GM18507 (cell line): ENCODE measurements around the gene LIAS.
"Not testable (repeated sequence)": the region's sequence is repeated elsewhere in the genome, so short reads cannot be mapped to it uniquely, and the experiment has no call there.

Experiments
- DNase-seq: peaks from one replicate; pipeline ENCODE4 v3.0.0; 2011; ENCODE audit warnings: low read depth; ENCODE audit not compliant: insufficient read length; ENCODE audit errors: extremely low spot score
- FAIRE-seq: peaks from 2 replicates; lab custom pipeline; 2011; peaks lifted over from hg19 to GRCh38; lab: Jason Lieb, UNC

LIAS gene

DNA sequence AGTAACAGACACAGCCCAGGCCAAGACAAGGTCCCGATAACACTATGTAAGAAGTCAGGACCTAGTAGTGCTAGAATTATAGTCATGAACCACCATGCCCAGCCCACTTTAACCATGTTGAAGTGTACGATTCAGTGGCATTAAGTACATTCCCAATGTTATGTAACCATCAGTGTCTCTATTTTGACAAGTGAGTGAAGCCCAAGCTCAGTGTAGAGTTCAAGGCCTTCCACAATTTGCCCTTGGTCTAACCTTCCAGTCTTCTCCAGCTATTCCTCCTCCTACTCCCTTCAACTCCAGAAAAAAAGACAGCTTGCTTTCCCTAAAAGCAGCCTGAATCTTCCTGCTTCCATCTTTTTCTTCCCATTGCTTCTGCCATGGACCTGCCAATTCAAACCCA, 31.5 kb downstream of the LIAS start:
- no peak for FAIRE-seq

DNA sequence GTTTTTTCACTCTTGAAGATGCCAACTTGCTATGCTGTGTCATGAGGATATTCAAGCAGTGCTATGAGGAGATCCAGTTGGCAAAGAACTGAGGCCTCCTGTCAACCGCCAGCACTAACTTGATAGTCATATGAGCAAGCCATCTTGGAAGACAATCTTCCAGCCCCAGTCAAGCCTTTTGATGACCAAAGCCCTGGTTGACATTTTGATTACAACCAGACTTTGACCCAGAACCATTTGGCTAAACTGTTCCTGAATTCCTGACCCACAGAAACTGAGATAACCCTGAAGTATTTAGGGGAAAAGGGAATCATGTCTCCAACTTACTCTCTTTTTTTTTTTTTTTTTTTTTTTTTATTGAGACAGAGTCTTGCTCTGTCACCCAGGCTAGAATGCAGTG, 35.5 kb downstream of the LIAS start:
- FAIRE-seq (no peak), DNase-seq (no peak)

More for the DNA sequence above, 31.5 kb downstream of the LIAS start:
- DNase-seq = no peak

DNA sequence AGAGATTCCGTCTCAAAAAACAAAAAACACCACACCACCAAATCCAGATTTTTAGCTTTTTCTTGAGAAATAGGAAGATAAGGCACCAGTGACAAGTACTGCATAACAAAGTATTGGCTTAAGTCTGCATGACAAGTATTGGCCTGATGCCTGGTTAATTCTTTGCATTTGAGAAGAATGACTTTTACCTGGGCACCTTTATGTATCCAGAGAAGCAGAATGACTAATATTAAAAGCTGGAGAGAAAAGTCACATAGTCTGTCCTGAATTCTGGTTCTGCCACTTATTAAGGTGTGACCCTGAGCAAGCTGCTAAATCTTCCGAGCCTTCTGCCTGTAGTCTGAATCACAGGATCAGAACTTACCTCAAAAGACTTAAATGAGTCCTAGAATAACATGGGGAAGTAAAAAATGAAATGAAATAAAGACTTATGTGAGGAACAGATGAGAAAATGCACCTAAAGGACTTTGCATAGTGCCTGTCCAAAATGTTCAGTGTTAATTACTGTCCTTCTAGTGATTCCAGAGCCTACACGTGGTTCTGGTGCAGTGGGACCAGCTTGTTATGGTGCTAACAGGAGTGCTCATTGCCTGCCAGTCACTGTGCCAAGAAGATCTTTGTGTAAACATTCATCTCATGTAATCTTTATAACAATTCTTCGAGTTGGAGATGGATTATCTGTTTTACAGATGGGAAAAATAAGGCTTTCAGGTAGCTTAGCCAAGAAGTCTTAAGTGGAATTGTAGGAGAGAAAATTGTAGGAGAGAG, 36.8 kb downstream of the LIAS start:
- DNase-seq = no peak
- no peak for FAIRE-seq

DNA sequence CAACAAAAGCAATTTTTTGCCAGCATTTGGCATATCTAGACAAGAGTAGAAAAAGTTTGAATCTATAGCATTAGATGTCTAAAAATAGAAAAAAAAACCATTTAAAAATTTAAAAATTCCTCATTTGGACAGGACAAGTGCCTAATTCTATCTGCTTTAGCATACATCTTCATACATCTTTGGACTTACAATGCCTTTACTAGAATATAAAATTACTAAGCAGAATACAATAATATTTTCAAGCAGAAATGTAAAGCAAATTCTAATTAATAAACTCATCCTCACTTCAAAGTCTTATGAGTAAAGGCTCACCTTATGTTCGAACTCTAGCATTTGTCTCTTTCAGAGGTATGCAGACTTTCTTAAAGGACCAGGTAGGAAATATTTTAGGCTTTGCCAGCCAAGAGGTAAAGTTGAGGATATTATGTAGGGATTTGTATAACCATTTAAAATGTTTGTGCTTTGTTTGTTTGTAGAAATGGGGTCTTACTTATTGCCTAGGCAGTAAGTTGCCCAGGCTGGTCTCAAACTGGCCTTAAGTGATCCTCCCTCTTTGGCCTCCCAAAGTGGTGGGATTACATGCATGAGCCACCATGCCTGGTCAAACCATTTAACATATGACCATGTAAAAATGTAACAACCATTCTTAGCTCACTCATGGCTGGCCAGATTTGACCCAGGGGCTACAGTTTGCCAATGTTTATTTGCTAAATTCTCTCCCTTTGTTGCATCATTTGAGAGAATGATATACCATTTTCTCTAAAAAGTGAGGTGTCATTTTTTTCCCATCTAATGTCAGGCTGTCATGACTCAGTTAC, 39.3 kb downstream of the LIAS start:
- FAIRE-seq (no peak), DNase-seq (no peak)

DNA sequence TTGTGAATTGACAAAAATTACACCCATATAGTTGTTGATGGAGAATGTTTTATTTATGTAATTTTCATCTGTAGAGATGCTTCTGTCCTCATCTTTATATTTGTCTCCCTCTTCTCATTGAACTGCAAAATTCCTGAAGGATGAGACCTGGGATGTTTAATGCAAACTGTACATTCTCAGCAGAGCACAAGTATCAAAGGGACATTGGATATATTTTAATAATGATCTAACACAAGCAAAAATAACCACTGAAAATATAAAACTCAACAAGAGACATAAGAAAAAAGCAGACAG, 39.8 kb downstream of the LIAS start:
- no peak for FAIRE-seq

DNA sequence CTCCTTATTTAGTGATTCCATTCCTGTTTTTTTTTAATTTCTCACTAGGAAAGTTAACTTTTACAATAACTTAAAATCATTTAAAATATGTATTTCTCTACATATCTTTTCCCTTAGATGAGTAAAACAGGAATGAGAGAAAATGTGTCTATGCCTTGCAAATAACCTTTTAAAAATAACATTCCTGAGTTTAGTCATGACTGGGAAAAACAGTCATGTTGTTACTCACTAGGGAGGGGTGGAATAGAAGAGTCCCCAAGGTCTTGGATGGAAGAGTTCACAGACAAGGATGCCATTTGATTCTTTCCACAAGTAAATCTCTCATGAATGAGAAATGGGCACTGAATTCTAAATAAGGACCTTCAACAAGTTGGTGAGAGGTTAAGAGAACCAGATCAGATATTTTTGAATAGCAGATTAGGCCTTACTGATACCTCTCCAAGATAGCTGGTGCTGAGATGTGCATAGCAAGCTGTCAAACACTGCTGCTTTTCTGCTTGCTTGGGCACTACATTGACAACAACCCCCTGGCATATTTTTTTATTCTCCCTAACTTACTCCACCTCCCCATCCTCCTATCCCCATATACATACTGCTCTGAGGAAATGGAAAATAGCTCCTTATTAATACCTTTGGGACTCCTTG, 43.3 kb downstream of the LIAS start:
- DNase-seq (no peak), FAIRE-seq (no peak)

More for the DNA sequence above, 39.8 kb downstream of the LIAS start:
- no peak for DNase-seq

DNA sequence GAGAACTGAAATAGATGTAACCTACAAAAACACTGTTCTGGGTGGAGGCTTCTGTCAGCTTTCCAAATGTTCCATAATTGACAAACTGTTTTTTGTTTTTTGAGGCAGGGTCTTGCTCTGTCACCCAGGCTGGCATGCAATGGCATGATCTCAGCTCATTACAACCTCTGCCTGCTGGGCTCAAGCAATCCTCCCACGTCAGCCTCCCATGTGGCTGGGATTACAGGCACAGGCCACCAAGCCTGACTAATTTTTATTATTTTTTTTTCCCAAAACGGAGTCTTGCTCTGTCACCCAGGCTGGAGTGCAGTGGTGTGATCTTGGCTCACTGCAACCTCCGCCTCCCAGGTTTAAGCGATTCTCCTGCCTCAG, 43.8 kb downstream of the LIAS start:
- not testable (repeated sequence) for DNase-seq, FAIRE-seq

DNA sequence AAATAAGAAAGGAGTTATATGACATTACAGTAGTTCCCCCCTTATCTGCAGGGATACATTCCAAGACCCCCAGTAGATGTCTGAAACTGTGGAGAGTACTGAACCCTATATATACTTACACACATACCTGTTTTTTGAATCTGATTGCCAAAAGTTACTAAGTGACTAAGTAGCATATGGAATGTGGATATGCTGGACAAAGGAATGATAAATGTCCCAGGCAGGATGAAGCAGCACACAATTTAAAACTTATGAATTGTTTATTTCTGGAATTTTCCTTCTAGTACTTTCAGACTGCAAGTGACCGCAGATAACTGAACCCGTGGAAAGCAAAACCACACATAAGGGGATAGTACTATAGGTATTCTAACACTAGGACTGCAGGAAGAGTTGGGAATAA, 45.7 kb downstream of the LIAS start:
- FAIRE-seq (no peak), DNase-seq (no peak)

DNA sequence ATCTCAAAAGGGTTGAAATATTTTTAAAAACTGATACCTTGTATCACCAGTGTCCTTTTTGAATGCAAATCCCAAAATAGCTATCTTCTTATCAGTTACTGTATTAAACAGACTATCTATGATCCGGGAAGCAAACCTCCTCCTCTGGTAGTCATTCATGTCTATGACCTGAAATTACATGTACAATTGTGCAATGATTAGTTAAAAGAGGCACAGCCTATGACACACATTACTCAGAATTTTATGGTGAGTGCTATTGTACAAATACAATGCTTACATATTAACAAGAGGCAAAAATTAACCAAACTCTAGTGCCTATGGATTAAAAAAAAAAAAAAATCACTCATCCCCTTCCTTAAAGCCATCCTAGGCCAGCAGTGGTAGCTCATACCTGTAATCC, 46.7 kb downstream of the LIAS start:
- no peak for FAIRE-seq
- no peak for DNase-seq

DNA sequence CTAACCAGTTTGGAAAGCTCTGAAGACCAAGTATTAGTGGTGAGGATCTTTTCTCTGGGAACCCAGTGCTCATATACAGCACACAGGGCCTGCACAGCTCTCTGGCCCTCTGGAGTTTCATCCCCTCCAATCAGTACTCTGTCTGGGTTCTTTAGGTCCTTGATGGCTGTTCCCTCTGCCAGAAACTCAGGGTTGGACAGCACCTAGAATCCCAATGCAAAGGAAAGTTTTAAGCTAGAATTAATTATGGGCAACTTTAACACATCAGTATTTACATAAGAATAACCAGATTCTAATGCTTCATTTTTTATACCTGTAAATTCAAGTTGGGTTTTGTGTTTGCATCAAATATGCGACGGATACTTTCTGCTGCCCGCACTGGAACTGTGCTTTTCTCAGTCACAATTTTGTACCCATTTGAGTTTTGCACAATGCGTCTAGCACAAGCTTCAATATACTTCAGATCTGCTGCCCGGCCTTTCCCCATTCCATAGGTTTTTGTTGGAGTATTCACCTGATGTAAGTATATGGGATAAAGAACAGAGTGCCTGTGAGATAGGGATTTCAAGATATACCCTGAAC, 51.6 kb downstream of the LIAS start:
- DNase-seq (no peak), FAIRE-seq (no peak)

DNA sequence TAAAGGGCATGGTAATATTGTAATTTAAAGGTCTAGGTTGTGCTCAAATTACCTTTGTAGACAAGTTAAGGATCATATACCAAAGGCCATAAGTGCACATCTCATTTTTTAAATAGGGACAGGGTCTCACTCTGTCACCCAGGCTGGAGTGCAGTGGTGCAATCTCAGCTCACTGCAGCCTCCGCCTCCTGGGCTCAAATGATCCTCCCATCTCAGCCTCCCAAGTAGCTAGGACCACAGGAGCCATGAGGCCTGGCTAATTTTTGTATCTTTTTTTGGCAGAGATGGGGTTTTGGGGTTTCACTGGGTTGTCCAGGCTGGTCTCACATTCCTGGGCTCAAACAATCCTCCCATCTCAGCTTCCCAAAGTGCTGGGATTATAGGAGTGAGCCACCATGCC, 55.4 kb downstream of the LIAS start:
- not testable (repeated sequence) for FAIRE-seq, DNase-seq

DNA sequence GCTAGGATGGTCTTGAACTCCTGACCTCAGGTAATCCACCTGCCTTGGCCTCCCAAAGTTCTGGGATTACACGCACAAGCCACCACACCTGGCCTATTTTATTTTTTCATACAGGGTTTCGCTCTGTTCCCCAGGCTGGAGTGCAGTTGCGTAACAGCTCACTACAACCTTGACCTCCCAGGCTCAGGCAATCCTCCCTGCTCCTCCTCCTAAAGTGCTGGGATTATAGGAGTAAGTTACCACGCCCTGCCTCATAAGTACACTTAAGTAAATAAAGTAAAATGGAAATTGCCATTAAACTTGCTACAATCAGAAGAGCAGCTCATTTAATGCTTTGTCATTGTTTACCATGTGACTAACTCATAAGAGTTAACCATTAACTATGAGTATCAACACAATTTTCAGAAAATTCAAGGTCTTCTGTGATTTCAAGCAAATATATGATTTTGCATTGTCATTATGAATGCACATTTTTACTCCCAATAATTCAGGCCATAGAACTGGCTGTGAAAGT, 56.1 kb downstream of the LIAS start:
- FAIRE-seq = no peak

DNA sequence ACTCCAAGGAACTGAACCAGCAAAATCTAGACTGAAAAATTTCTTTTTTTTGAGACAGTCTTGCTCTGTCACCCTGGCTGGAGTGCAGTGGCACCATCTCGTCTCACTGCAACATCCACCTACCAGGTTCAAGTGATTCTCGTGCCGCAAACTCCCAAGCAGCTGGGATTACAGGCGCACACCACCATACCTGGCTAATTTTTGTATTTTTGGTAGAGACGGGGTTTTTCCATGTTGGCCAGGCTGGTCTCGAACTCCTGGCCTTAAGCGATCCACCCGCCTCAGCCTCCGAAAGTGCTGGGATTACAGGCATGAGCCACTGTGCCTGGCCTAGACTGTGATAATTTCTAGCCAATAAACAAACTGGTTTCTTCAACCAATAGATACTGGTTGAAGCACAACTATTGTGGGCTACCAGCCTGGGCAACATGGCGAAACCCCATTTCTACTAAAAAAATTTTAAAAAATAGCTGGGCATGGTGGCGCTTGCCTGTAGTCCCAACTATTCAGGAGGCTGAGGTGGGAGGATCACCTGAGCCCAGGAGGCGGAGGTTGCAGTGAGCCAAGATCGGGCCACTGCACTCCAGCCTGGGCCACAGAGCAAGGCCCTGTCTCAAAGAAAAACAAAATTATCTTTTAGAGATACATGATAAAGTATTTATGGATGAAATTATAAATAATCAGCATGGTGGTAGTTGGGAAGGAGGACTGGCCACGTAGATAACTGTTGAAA, 57.0 kb downstream of the LIAS start:
- FAIRE-seq = not testable (repeated sequence)

More for the DNA sequence above, 56.1 kb downstream of the LIAS start:
- DNase-seq = no peak

DNA sequence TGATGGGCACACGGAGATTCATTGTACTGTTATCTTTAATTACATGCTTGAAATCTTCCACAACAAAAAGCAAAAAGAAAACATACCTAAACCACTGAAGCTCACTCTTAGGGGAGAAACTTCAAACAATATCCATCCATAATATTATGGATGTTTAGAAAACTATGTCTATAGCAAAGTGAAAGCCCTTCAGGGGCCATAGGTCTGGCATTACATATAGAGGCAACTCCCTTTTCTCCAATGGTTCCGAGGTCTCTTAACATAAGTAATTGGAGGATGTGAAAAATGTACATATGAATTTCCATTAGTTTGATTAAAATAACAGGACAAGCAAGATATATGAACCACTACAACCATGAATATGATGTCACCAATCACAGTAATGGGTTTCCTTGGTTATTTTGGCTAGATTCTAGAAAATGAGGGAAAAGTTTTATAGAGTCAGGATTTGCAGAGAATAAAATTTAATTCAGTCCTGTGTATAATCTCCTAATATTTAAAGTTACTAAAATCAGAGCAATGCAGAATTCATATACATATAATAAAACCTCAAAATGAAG, 57.6 kb downstream of the LIAS start:
- DNase-seq (no peak), FAIRE-seq (no peak)

More for the DNA sequence above, 57.0 kb downstream of the LIAS start:
- not testable (repeated sequence) for DNase-seq

DNA sequence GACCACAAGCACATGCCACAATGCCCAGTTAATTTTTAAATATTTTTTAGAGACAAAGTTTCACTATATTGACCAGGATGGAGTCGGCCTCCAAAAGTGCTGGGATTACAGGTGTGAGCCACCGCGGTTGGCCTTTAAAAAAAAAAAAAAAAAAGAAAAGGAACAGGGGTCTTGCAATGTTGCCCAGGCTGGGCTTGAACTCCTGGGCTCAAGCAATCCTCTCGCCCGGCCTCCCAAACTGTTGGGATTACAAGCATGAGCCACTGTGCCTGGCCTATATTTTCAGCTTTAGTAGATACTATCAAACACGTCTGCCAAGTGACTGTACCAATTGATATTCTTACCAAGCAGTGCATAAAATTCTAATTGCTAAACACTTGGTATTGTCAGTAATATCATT, 59.6 kb downstream of the LIAS start:
- DNase-seq (no peak), FAIRE-seq (no peak)

DNA sequence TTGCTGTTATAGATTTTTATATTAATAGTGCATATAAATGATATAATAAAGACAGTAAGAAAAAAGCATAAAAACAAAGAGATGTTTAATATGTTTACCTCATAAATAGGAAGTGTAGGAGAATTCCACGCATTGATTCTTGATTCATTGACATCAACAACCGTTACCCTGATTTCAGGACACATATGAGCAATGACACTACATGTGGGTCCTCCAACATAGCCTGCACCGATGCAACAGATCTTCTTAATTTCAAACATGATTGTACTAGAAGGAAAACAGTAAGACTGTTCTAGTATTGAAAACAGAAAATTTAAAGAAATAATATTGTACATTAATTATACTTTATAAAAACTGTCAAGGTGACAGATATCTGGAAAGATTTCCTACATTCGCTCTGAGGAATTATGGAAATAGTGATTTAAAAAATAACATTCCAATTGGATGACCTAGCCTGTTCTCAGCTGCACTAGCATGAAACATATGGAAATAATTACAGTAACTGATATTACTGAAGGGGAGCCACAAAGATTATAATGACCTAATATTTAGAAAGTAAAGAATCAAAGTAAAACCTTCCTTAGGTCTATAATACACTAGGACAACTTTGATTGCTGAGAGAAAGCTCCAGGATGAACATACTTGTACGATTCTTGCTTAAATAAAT, 62.5 kb downstream of the LIAS start:
- FAIRE-seq (no peak), DNase-seq (no peak)

DNA sequence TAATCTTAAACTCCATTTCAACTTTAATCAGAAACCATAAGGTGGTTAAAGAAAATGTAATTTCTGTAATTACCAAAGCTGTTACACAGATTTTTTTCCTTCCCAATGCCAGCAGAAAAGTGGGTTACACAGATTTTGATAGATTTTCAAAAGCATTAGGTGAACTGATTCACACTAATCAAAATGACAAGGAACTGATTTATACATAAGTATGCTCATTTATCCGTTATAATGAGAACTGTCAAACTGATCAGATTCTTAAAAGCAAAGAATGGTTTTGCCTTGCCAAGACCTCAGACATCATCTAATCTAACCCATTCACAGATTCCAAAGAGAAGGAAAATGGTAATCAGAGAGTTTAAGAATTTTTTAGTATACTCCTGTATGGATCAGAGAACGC, 63.2 kb downstream of the LIAS start:
- no peak for DNase-seq
- no peak for FAIRE-seq

DNA sequence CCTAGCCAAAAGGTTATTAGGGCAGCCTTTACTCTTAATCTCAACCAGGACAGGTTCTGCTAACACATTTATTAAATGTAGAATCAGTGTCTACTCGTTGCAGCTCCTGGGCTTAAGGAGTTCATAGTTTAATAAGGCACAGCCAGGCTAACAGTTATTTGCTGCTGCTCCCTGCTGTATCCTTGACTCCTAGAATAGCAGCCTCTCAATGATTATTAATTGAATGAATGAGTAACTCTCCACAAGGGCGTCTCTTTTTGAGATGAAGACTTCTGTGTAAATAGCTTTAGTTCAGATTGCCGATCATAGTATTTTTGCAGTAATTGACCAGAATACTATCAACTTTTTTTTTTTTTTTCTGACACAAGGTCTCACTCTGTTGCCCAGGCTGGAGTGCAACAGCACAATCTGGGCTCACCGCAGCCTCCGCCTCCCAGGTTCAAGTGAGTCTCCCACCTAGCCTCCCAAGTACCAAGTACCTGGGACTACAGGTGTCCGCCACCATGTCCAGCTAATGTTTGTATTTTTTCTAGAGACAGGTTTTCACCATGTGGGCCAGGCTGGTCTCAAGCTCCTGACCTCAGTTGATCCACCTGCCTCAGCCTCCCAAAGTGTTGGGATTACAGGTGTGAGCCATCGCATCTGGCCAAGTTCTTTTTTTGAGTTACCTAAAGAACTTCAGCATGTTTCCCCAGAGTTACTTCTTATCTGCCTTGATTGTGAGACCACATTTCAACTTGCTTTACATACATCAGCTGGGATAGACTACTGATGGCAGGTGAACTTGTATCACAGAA, 65.5 kb downstream of the LIAS start:
- no peak for FAIRE-seq
- no peak for DNase-seq
